ENCODE results near the gene ATXN7L1.

- TF ChIP-seq POLR2AphosphoS5 (IDR thresholded peaks at IDR 0.05) (no peak), CTCF (IDR thresholded peaks at IDR 0.05) (no peak), EP300 (IDR thresholded peaks at IDR 0.05; ENCODE audit: low read depth) (no peak), POLR2A (IDR thresholded peaks at IDR 0.05) (no peak)
These were observed 120.0 kb downstream of the ATXN7L1 start for GRCh38 chr7:105756367-105756766.
